GM12873 (cell line): ENCODE data around the gene COX19.

Source experiments
- CTCF ChIP-seq: IDR thresholded peaks from 2 replicates; pipeline ENCODE4 v1.5.1; 2012; ENCODE audit warnings: low read depth, mild to moderate bottlenecking, moderate library complexity, low read length, control low read depth; ENCODE audit not compliant: insufficient read depth; ENCODE audit errors: missing control alignments

Gene COX19

GRCh38 chr7:932651-932975 lies 42.7 kb downstream of the COX19 start:
- no peak for TF ChIP-seq CTCF

GRCh38 chr7:931871-932650 lies 43.3 kb downstream of the COX19 start:
- TF ChIP-seq CTCF: no peak

- TF ChIP-seq CTCF: no peak
Observed at GRCh38 chr7:930975-931758, 44.2 kb downstream of the COX19 start.

GRCh38 chr7:929311-929711 lies 46.0 kb downstream of the COX19 start:
- no peak for TF ChIP-seq CTCF

- TF ChIP-seq CTCF: no peak
Observed at GRCh38 chr7:927031-927671, 48.2 kb downstream of the COX19 start.

GRCh38 chr7:926061-927030 lies 49.0 kb downstream of the COX19 start:
- TF ChIP-seq CTCF: no peak
